K562 (cell line): ENCODE data around the gene SUCO. TPM values are rescaled to one million over a fixed set of nuclear protein-coding genes. Genes with fewer than 3 reads are reported as not detected.
A peak's percentile ranks its signal among the peaks of the same experiment; 100 is the strongest.

Source experiments
- ARID2 ChIP-seq: fragments of 450-650 bp; IDR thresholded peaks from 2 replicates; pipeline ENCODE4 v1.6.1; 2017; ENCODE audit warnings: antibody characterized with exemption, mild to moderate bottlenecking
- BACH1 ChIP-seq: fragments of 200-800 bp; sonication (Bioruptor generic); IDR thresholded peaks from 2 replicates; pipeline ENCODE4 v1.6.1; 2016; ENCODE audit warnings: missing genetic modification characterization, missing compliant biosample characterization
- BRF2 ChIP-seq: IDR thresholded peaks from 3 replicates; pipeline ENCODE4 v1.6.1; 2011; ENCODE audit warnings: borderline replicate concordance, mild to moderate bottlenecking; ENCODE audit not compliant: insufficient read length, insufficient read depth
- GTF2E2 ChIP-seq: fragments of 200-800 bp; sonication (Bioruptor generic); IDR thresholded peaks from 2 replicates; pipeline ENCODE4 v1.6.1; 2016; ENCODE audit warnings: missing genetic modification characterization, missing compliant biosample characterization
- HNRNPUL1 ChIP-seq: fragments of 200-400 bp; formaldehyde crosslinking; IDR thresholded peaks from 2 replicates; pipeline ENCODE4 v1.6.1; 2017; ENCODE audit warnings: low read length
- KDM2B ChIP-seq: fragments of 250-450 bp; sonication (Bioruptor Pico); IDR thresholded peaks from 2 replicates; pipeline ENCODE4 v1.8.0; 2021; ENCODE audit warnings: mild to moderate bottlenecking, moderate library complexity
- SAFB2 ChIP-seq: fragments of 200-400 bp; formaldehyde crosslinking; IDR thresholded peaks from 2 replicates; pipeline ENCODE4 v1.6.1; 2018; ENCODE audit warnings: borderline replicate concordance, low read length, low read depth, moderate library complexity; ENCODE audit not compliant: severe bottlenecking
- ZNF12 ChIP-seq: sonication (generic); formaldehyde crosslinking; IDR thresholded peaks from 2 replicates; pipeline ENCODE4 v1.4.0; 2020; ENCODE audit warnings: mild to moderate bottlenecking, missing genetic modification reagents
- ZNF134 ChIP-seq: fragments of 250-450 bp; sonication (Bioruptor Pico); conservative IDR thresholded peaks from 2 replicates; pipeline ENCODE4 v1.4.0; 2020
- ZNF316 ChIP-seq: fragments of 450-650 bp; IDR thresholded peaks from 2 replicates; pipeline ENCODE4 v1.6.1; 2016
- polyA plus RNA-seq, 8 experiments: library from polyadenylated mRNA; depleted of rRNA in 4 of 8; stranded (reverse) in 5 of 8; unstranded in 3 of 8; fragments of >200 nt; fragmentation: Nextera tagmentation in 2 of 8; fragmentation: Illumina TruSeq in 1 of 8; extraction: Ambion mirVana in 2 of 8; extraction: Trizol in 1 of 8; gene quantifications; 2 replicates each; pipeline versions ENCODE4 v1.2.1 to v1.2.3, GENCODE V29; 2011 to 2014; ENCODE audit warnings: inconsistent platforms in 1 of 8, missing spikeins in 1 of 8
- total RNA-seq, 7 experiments: library from RNA; depleted of rRNA in 6 of 7; stranded (reverse); fragments of >200 nt in 6 of 7; fragmentation: Illumina TruSeq in 2 of 7; extraction: Trizol in 2 of 7; gene quantifications; 2 replicates each; pipeline versions ENCODE4 v1.2.1 to v1.2.3, GENCODE V29; 2011 to 2021; ENCODE audit warnings: low replicate concordance in 1 of 7
- TF ChIP-seq, protein P1 (sequence below): fragments of 250-450 bp; sonication (Bioruptor Pico); IDR thresholded peaks from 2 replicates; pipeline ENCODE4 v1.8.0; 2021; ENCODE audit warnings: moderate library complexity, mild to moderate bottlenecking, inconsistent platforms
- TF ChIP-seq, protein P2 (sequence below): fragments of 450-650 bp; conservative IDR thresholded peaks from 2 replicates; pipeline ENCODE4 v1.6.1; 2016; ENCODE audit warnings: missing genetic modification characterization, low read depth, mild to moderate bottlenecking, missing compliant biosample characterization, moderate library complexity

Gene SUCO
- total and polyA plus RNA-seq, 9 of the 15 experiments (the other 6 are each of a cell fraction or from before 2014, with no cell fraction given), result 2.5 to 20.6 (median 14.3) TPM

GRCh38 chr1:172654535-172654934 lies 121.6 kb downstream of the SUCO start (continued):
- TF ChIP-seq, protein P1, sequence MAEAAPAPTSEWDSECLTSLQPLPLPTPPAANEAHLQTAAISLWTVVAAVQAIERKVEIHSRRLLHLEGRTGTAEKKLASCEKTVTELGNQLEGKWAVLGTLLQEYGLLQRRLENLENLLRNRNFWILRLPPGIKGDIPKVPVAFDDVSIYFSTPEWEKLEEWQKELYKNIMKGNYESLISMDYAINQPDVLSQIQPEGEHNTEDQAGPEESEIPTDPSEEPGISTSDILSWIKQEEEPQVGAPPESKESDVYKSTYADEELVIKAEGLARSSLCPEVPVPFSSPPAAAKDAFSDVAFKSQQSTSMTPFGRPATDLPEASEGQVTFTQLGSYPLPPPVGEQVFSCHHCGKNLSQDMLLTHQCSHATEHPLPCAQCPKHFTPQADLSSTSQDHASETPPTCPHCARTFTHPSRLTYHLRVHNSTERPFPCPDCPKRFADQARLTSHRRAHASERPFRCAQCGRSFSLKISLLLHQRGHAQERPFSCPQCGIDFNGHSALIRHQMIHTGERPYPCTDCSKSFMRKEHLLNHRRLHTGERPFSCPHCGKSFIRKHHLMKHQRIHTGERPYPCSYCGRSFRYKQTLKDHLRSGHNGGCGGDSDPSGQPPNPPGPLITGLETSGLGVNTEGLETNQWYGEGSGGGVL (CRISPR knock-in tag), result no peak
- TF ChIP-seq SAFB2 (no peak), BACH1 (tag) (peak; percentile 96), BRF2 (no peak), ZNF134 (CRISPR knock-in tag) (no peak), KDM2B (CRISPR knock-in tag) (no peak), HNRNPUL1 (no peak), GTF2E2 (tag) (no peak), ZNF316 (peak; percentile 65), ZNF12 (no peak), ARID2 (no peak)
- TF ChIP-seq, protein P2, sequence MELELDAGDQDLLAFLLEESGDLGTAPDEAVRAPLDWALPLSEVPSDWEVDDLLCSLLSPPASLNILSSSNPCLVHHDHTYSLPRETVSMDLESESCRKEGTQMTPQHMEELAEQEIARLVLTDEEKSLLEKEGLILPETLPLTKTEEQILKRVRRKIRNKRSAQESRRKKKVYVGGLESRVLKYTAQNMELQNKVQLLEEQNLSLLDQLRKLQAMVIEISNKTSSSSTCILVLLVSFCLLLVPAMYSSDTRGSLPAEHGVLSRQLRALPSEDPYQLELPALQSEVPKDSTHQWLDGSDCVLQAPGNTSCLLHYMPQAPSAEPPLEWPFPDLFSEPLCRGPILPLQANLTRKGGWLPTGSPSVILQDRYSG, result no peak
